Measurements from ENCODE around the gene RNF26. TPM values are rescaled to one million over a fixed set of nuclear protein-coding genes. Genes with fewer than 3 reads are reported as not detected.

Gene RNF26
- total RNA-seq, 1 donor from 2014 or later = 14.0 TPM

- intact Hi-C loops (cut with micrococcal nuclease) = no loop called here
Observed at GRCh38 chr11:119295178-119295577, 39.1 kb upstream of the RNF26 start.

GRCh38 chr11:119297938-119298337 is 36.4 kb upstream of the RNF26 start:
- no peak for TF ChIP-seq CTCF (IDR thresholded peaks at IDR 0.05; ENCODE audit: borderline replicate concordance)
- DNase-seq = no peak
- intact Hi-C loops (cut with micrococcal nuclease) = no loop called here
- Histone ChIP-seq H3K36me3 (peaks cover 57% of the 10 kb centered on the region), H3K9me3 (replicated peaks) (no peaks in the 10 kb centered on the region), H3K27ac (replicated peaks) (peak overlapping the region; percentile 81), H3K27me3 (ENCODE audit: low read depth) (no peaks in the 10 kb centered on the region), H3K4me1 (peaks cover 41% of the 10 kb centered on the region), H3K4me3 (no peak overlapping the region)

More at GRCh38 chr11:119295178-119295577, 39.1 kb upstream of the RNF26 start:
- no peak for TF ChIP-seq CTCF (IDR thresholded peaks at IDR 0.05; ENCODE audit: borderline replicate concordance)
- no peak overlapping the region for H3K4me3 ChIP-seq
- no peak for DNase-seq
- H3K9me3 ChIP-seq (replicated peaks) = peaks cover 8% of the 10 kb centered on the region
- peaks cover 33% of the 10 kb centered on the region for H3K4me1 ChIP-seq
- H3K36me3 ChIP-seq = peaks cover 51% of the 10 kb centered on the region
- no peak overlapping the region for H3K27ac ChIP-seq (replicated peaks)
- no peaks in the 10 kb centered on the region for H3K27me3 ChIP-seq (ENCODE audit: low read depth)

GRCh38 chr11:119298726-119299125 is 35.6 kb upstream of the RNF26 start:
- peak overlapping the region; percentile 81 for H3K27ac ChIP-seq (replicated peaks)
- H3K36me3 ChIP-seq = peaks cover 64% of the 10 kb centered on the region
- H3K9me3 ChIP-seq (replicated peaks) = no peaks in the 10 kb centered on the region
- DNase-seq = peak; percentile 65
- intact Hi-C loops (cut with micrococcal nuclease) = no loop called here
- no peak for TF ChIP-seq CTCF (IDR thresholded peaks at IDR 0.05; ENCODE audit: borderline replicate concordance)
- H3K4me1 ChIP-seq = peaks cover 41% of the 10 kb centered on the region
- H3K4me3 ChIP-seq = no peak overlapping the region
- no peaks in the 10 kb centered on the region for H3K27me3 ChIP-seq (ENCODE audit: low read depth)

- no peaks in the 10 kb centered on the region for H3K27me3 ChIP-seq (ENCODE audit: low read depth)
- no peaks in the 10 kb centered on the region for H3K9me3 ChIP-seq (replicated peaks)
- intact Hi-C loops (cut with micrococcal nuclease) = no loop called here
- DNase-seq = no peak
- peaks cover 71% of the 10 kb centered on the region for H3K36me3 ChIP-seq
- H3K27ac ChIP-seq (replicated peaks) = peak overlapping the region; percentile 81
- no peak overlapping the region for H3K4me3 ChIP-seq
- no peak for TF ChIP-seq CTCF (IDR thresholded peaks at IDR 0.05; ENCODE audit: borderline replicate concordance)
- peaks cover 41% of the 10 kb centered on the region for H3K4me1 ChIP-seq
Observed at GRCh38 chr11:119299416-119299815, 34.9 kb upstream of the RNF26 start.

- no peak for DNase-seq
- peaks cover 41% of the 10 kb centered on the region for H3K4me1 ChIP-seq
- H3K9me3 ChIP-seq (replicated peaks) = no peaks in the 10 kb centered on the region
- TF ChIP-seq CTCF (IDR thresholded peaks at IDR 0.05; ENCODE audit: borderline replicate concordance) = no peak
- intact Hi-C loops (cut with micrococcal nuclease) = no loop called here
- H3K4me3 ChIP-seq = no peak overlapping the region
- H3K27me3 ChIP-seq (ENCODE audit: low read depth) = no peaks in the 10 kb centered on the region
- H3K36me3 ChIP-seq = peaks cover 71% of the 10 kb centered on the region
- H3K27ac ChIP-seq (replicated peaks) = peak overlapping the region; percentile 81
Observed at GRCh38 chr11:119300198-119300964, 33.9 kb upstream of the RNF26 start.
